ENCODE data around the gene FANCG.
A peak's percentile ranks its signal among the peaks of the same experiment; 100 is the strongest.

Gene FANCG

GRCh38 chr9:35079426-35080341 lies at the start of gene FANCG:
FANCG (minus strand) TSS chr9:35079942; CDS start chr9:35079524, 418 bp downstream.
- peak; percentile 95 for DNase-seq

GRCh38 chr9:35116898-35117551 lies 37.3 kb upstream of the FANCG start:
- peak; percentile 91 for DNase-seq

DNA sequence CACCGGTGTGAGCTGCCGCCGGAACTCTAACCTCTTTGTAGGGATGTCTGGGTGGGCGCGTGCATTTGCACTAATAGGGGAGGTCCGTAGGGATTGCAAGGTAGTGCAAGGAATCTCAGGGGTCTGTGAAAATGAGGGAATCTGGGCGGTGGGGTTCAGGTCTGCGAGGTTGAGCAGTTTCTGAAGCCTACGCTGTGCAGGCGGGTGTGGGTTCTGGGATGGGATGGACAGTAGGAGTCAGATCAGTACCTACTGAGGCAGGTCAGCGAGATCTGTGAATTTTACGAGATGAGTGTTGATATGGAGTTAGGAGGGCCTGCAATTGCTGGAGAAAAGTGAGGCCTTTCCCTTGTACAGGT lies 36.8 kb upstream of the FANCG start:
- no peak for DNase-seq

GRCh38 chr9:35115680-35116538 lies 36.2 kb upstream of the FANCG start, which contains the start of gene ATOSB:
ATOSB (minus strand) TSS chr9:35115862; CDS start chr9:35108274, 7,588 bp downstream.
- peak; percentile 98 for DNase-seq

DNA sequence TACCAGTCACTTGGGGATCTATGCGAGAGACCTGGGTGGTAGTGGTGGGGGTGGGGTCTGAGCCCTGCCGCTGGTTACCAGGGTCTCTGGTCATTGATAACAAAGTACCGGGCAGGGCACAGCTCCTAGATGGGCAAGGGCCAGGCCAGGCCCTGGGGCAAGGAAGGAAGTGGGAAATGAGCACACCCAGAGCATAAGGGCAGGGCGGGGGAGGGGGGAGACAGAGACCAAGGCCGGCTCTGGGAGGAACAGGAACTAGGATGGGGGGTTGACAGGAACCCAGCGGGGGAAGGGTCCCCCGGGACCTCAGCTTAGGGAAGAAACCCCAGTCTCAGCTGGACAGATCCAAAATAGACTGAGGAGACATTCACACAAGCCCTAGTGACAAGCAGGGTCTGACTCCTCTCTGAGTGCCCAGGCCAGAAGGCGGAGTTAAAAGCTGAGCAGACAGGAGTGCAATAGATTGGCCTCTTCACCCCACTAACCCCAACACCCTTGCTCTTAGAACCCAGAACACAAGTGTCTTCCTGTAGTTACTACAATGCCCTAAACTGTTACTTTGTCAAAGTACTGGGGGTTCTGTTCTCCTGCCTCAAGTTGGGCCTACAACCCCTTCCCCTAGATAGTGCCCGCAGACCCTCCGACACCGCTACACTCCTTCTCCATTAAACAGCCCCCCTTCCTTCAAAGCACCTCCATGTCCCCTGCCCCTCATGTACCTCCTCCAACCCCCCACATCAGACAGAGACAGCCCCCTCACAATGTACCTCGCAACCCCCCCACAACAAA lies 35.3 kb upstream of the FANCG start:
- peak; percentile 59 for DNase-seq

GRCh38 chr9:35114113-35114839 lies 34.5 kb upstream of the FANCG start:
- peak; percentile 76 for DNase-seq

- no peak for DNase-seq
Measured at GRCh38 chr9:35112257-35113020, 32.7 kb upstream of the FANCG start.

DNA sequence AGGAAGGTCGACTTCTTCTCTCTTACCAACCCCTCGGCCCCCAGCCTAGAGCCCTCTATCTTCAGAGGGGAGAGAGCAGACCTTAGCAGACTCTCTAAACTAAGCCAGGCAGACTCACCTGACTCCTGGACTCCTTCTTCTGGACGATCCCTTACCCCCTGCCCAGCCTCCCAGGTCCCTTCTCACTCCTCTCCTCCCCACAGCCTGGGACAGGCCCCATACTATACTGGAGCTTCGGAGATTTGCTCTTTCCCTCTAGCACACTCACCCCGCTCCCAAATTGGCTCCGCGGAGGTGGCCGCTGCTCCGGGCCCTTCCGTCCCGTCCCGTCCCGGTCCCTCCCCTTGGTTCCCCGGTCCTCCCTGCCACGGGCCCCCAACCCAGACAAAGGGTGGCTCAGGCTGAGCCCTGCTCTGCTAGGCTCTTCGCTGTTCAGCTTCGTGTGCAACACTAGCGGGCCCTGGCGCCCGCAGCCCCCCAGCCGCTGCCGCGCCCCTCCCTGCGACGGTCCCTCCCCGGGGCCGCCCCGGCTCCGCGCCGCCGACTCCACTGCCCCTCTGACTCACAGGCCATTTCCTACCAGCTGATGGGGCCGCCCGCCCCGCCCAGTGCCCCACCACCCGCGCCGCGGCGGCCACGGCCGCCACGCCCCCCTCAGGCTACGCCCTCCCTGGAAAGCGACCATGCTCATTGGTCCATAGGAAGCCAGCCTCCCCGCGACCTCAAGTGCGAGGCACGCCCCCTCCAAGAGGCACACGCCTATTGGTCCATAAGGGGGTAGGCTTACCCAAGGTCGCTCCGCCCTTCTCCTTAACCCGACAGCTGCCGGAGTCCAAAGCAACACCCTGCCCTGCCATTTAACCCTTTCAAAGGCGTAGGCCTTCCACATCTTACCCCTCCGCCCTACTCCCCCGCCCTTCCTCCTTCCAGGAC lies 31.5 kb upstream of the FANCG start:
- DNase-seq = peak; percentile 97

DNA sequence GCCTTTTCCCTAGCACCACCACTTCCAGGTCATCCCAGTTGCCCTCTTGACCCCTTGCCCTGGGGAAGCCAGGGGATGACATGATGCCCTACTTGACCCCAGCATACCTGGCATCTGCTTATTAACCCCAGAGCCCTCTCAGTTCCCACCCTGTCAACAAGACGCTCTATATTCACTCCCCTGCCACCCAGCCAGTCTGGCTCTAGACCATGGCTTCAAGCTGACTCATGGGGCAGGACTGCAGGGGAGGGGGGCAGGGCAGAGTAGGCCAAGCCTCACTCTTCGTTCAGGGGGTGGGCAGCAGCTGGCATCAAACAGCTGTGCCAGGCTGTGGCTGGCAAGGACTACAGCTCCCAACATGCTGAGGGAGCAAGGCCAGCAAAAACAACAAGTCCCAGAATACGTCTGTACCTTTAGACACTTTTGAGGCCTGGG lies 30.6 kb upstream of the FANCG start:
- no peak for DNase-seq

- DNase-seq = no peak
Measured at GRCh38 chr9:35108946-35109575, 29.3 kb upstream of the FANCG start.

DNA sequence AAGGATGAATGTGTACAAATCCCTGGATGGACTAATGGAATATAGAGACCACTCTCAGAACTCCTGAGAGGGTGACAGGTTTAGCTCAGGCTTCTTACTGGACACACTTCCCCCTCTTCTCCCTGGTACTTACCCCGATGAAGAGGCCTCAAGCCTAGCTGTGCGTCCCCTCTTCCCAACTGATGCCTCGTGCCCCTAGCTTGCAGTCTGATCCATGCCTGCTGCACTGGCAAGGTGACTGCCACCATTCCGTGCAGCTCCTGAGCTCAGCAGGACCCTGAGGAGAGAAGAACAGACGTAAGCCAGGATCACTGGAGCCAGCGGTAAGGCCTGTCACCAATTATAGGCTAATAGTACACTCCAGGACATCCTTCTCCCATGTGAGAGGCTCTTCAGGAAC lies 28.7 kb upstream of the FANCG start:
- DNase-seq = no peak

- no peak for DNase-seq
Measured at GRCh38 chr9:35107297-35108290, 27.9 kb upstream of the FANCG start.

GRCh38 chr9:35106343-35106730 lies 26.6 kb upstream of the FANCG start:
- no peak for DNase-seq

- DNase-seq = no peak
Measured at GRCh38 chr9:35105571-35106342, 26.0 kb upstream of the FANCG start.

DNA sequence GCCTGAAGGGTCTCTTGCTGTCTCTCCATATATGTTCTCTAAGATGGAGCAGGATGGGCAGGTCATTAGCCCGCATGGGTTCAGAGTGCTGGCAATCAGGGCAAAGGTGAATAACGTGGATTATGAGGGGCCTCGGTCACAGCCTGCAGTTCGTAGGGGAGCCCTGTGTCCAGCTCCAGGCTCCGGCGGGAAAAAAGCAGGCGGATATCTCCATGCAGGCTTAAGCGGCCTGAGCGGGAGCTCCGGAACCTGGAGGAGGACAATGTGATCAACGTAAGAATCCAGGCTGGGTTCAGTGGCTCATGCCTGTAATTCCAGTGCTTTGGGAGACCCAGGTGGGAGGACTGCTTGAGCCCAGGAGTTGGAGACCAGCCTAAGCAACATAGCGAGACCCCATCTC lies 25.4 kb upstream of the FANCG start:
- DNase-seq = no peak

GRCh38 chr9:35104586-35104985 lies 24.8 kb upstream of the FANCG start:
- no peak for DNase-seq

GRCh38 chr9:35103660-35104191 lies 24.0 kb upstream of the FANCG start:
- DNase-seq = no peak
